GM18858 (cell line): Measurements from ENCODE around the gene ZNF121.

Experiments used
- ATAC-seq: cut with Tn5 transposase; IDR thresholded peaks from one replicate; pipeline ENCODE4 v1.9.1; 2021; ENCODE audit not compliant: unreplicated experiment

ZNF121 gene

GRCh38 chr19:9538183-9539058 lies 45.9 kb downstream of the ZNF121 start, which contains the start of gene ZNF426:
Gene ZNF426, minus strand, starts transcription at chr19:9538645. Its CDS starts 2,413 bp downstream, at chr19:9536232.
- no peak for ATAC-seq

DNA sequence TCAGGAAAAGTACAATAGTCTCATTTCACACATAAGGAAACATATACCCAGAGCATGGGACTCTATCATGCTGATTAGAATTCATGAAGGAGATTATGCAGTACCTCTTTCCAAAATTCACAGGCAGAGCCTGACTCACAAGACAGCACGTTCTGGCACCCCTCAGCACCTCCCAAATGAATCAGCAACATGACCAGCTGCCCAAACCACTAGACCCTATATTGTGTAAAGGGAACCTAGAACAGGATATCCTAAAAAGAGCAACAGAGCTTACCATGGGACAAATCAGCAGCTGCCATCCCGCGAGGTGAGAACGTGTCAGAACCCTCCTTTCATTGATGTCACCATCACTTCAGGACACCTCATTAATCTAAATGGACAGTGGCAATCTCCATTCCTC lies 48.4 kb downstream of the ZNF121 start:
- ATAC-seq = no peak

- no peak for ATAC-seq
Observed at GRCh38 chr19:9531933-9532332, 52.4 kb downstream of the ZNF121 start.

GRCh38 chr19:9528757-9529336 lies 55.5 kb downstream of the ZNF121 start:
- ATAC-seq = no peak

DNA sequence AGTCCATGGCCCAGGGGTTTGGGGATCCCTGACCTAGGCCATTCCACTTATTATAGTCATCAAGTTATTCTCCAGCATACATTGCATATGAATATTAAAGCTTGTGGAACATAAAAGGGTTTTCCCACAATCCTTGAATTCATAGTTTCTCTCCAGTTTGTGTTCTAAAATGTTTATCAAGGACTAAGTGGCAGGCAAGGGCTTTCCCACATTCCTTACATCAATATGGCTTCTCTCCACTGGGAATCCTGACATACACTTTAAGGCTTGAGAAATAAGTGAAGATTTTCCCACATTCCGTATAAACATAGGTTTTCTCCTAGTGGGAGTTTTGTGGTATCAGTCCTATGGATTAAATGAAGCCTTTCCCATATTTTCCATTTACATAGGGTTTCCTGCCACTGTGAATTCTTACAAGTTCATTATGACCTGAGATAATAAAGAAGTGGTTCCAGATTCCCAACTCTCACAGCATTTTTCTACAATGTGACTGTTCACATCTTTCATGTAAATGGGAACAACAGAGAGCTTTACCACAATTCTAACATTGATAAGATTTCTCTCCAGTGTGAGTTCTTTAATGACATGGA lies 60.3 kb downstream of the ZNF121 start:
- no peak for ATAC-seq
